K562 (cell line): Measurements from ENCODE around the gene BIVM. TPM values are rescaled to one million over a fixed set of nuclear protein-coding genes. Genes with fewer than 3 reads are reported as not detected.

Source experiments
- E2F6 ChIP-seq, 2 experiments: IDR thresholded peaks; 2 replicates each; pipeline ENCODE4 v1.6.1; 2011; ENCODE audit warnings: borderline replicate concordance in 1 of 2, control low read depth in 1 of 2, low read depth in 1 of 2, low read length in 1 of 2, mild to moderate bottlenecking in 1 of 2, mixed read lengths in 1 of 2, moderate library complexity in 1 of 2; ENCODE audit not compliant: insufficient read depth in 1 of 2, insufficient read length in 1 of 2, poor library complexity in 1 of 2, severe bottlenecking in 1 of 2; ENCODE audit errors: extremely low read depth in 1 of 2
- ETS2 ChIP-seq: IDR thresholded peaks from 2 replicates; pipeline ENCODE4 v1.6.1; 2016; ENCODE audit warnings: borderline replicate concordance, missing genetic modification characterization, mild to moderate bottlenecking, moderate library complexity, missing compliant biosample characterization; ENCODE audit not compliant: poor library complexity, severe bottlenecking
- ETV5 ChIP-seq: sonication (generic); formaldehyde crosslinking; IDR thresholded peaks from 2 replicates; pipeline ENCODE4 v1.4.0; 2020; ENCODE audit warnings: low read depth, mild to moderate bottlenecking, missing genetic modification reagents
- FOSL1 ChIP-seq: fragments of 200-800 bp; sonication (Bioruptor generic); conservative IDR thresholded peaks from 2 replicates; pipeline ENCODE4 v1.6.1; 2016; ENCODE audit warnings: missing genetic modification characterization, missing compliant biosample characterization
- FOXJ3 ChIP-seq: sonication (generic); formaldehyde crosslinking; IDR thresholded peaks from 2 replicates; pipeline ENCODE4 v1.4.0; 2020; ENCODE audit warnings: mild to moderate bottlenecking, missing genetic modification reagents
- MAFK ChIP-seq: IDR thresholded peaks from 2 replicates; pipeline ENCODE4 v1.6.1; 2011; ENCODE audit warnings: low read length, improper control_type of control experiment
- MYBL2 ChIP-seq, 2 experiments: fragments of 450-650 bp in 1 of 2; sonication (generic) in 1 of 2; formaldehyde crosslinking in 1 of 2; IDR thresholded peaks; 2 replicates each; pipeline versions ENCODE4 v1.6.1 to v1.8.1; 2017 to 2022; ENCODE audit warnings: borderline replicate concordance in 1 of 2, inconsistent platforms in 1 of 2, low read depth in 1 of 2, mild to moderate bottlenecking in 1 of 2, missing genetic modification reagents in 1 of 2, moderate library complexity in 1 of 2
- MYC ChIP-seq, 2 experiments: fragments of 250-450 bp in 1 of 2; sonication (Bioruptor Pico) in 1 of 2; IDR thresholded peaks; 2 replicates each; pipeline versions ENCODE4 v1.5.1 to v1.6.1; 2012 to 2021; ENCODE audit warnings: low read depth in 2 of 2, borderline replicate concordance in 1 of 2, improper control_type of control experiment in 1 of 2, low read length in 1 of 2, mild to moderate bottlenecking in 1 of 2, moderate library complexity in 1 of 2
- PTRF ChIP-seq: fragments of 450-650 bp; IDR thresholded peaks from 2 replicates; pipeline ENCODE4 v1.6.1; 2016; ENCODE audit warnings: mild to moderate bottlenecking, missing genetic modification characterization, missing compliant biosample characterization
- RHOXF2B ChIP-seq: fragments of 250-450 bp; sonication (Bioruptor Pico); conservative IDR thresholded peaks from 2 replicates; pipeline ENCODE4 v1.5.1; 2021
- SLC30A9 ChIP-seq: fragments of 250-450 bp; sonication (Bioruptor Pico); IDR thresholded peaks from 2 replicates; pipeline ENCODE4 v1.8.0; 2022; ENCODE audit warnings: mild to moderate bottlenecking, moderate library complexity
- SMC3 ChIP-seq: conservative IDR thresholded peaks from 2 replicates; pipeline ENCODE4 v1.6.1; 2011; ENCODE audit warnings: low read depth, low read length, improper control_type of control experiment; ENCODE audit not compliant: insufficient read depth
- STAT5A ChIP-seq: IDR thresholded peaks from 2 replicates; pipeline ENCODE4 v1.6.1; 2012; ENCODE audit warnings: low read length, inconsistent platforms, borderline replicate concordance
- TOE1 ChIP-seq, 2 experiments: fragments of 450-650 bp in 1 of 2; sonication (generic) in 1 of 2; formaldehyde crosslinking in 1 of 2; IDR thresholded peaks; 2 replicates each; pipeline versions ENCODE4 v1.7.1 to v1.8.0; 2016 to 2022; ENCODE audit warnings: borderline replicate concordance in 2 of 2, mild to moderate bottlenecking in 2 of 2, antibody characterized with exemption in 1 of 2, inconsistent platforms in 1 of 2, low read depth in 1 of 2, missing genetic modification reagents in 1 of 2, moderate library complexity in 1 of 2
- UBTF ChIP-seq, 2 experiments: IDR thresholded peaks; 2 replicates each; pipeline ENCODE4 v1.6.1; 2012; ENCODE audit warnings: improper control_type of control experiment in 2 of 2, low read depth in 2 of 2, low read length in 2 of 2, borderline replicate concordance in 1 of 2
- XRCC5 ChIP-seq: fragments of 200-400 bp; formaldehyde crosslinking; IDR thresholded peaks from 2 replicates; pipeline ENCODE4 v1.6.1; 2017; ENCODE audit warnings: low read depth, mild to moderate bottlenecking, low read length
- ZNF3 ChIP-seq: fragments of 250-450 bp; sonication (Bioruptor Pico); IDR thresholded peaks from 2 replicates; pipeline ENCODE4 v1.5.0; 2021; ENCODE audit warnings: mild to moderate bottlenecking, moderate library complexity
- ZNF695 ChIP-seq: fragments of 450-650 bp; formaldehyde crosslinking; IDR thresholded peaks from 2 replicates; pipeline ENCODE4 v1.4.0; 2020; ENCODE audit warnings: mild to moderate bottlenecking, moderate library complexity
- polyA plus RNA-seq, 8 experiments: library from polyadenylated mRNA; depleted of rRNA in 4 of 8; stranded (reverse) in 5 of 8; unstranded in 3 of 8; fragments of >200 nt; fragmentation: Nextera tagmentation in 2 of 8; fragmentation: Illumina TruSeq in 1 of 8; extraction: Ambion mirVana in 2 of 8; extraction: Trizol in 1 of 8; gene quantifications; 2 replicates each; pipeline versions ENCODE4 v1.2.1 to v1.2.3, GENCODE V29; 2011 to 2014; ENCODE audit warnings: inconsistent platforms in 1 of 8, missing spikeins in 1 of 8
- total RNA-seq, 7 experiments: library from RNA; depleted of rRNA in 6 of 7; stranded (reverse); fragments of >200 nt in 6 of 7; fragmentation: Illumina TruSeq in 2 of 7; extraction: Trizol in 2 of 7; gene quantifications; 2 replicates each; pipeline versions ENCODE4 v1.2.1 to v1.2.3, GENCODE V29; 2011 to 2021; ENCODE audit warnings: low replicate concordance in 1 of 7
- TF ChIP-seq, protein P1 (sequence below), 2 experiments: fragments of 450-650 bp; IDR thresholded peaks; 2 replicates each; pipeline ENCODE4 v1.6.1; 2016
- TF ChIP-seq, protein P2 (sequence below): fragments of 450-650 bp; IDR thresholded peaks from 2 replicates; pipeline ENCODE4 v1.6.1; 2017; ENCODE audit warnings: mild to moderate bottlenecking, moderate library complexity

Gene BIVM
- total and polyA plus RNA-seq, 9 of the 15 experiments (the other 6 are each of a cell fraction or from before 2014, with no cell fraction given) = 3.6 to 23.1 (median 16.8) TPM

DNA sequence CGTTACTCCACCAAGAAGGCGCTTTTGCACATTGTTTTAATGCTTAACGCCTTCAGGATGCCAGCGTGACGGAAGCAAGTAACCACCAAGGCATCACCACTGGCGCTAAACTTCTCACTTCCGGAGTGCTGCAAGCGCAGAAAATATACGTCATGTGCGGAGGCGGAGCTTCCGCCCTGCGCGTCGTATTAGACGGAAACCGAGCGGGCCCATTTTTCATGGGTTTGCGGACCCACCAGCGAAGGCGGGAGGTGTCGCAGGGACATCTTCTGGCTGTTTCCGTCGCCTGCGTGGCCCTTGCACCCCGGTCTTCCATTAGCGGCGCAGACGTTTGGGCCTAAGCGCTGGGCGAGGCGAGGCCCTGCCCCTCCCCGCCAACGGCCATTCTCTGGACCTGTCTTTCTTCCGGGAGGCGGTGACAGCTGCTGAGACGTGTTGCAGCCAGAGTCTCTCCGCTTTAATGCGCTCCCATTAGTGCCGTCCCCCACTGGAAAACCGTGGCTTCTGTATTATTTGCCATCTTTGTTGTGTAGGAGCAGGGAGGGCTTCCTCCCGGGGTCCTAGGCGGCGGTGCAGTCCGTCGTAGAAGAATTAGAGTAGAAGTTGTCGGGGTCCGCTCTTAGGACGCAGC, 46.8 kb downstream of the BIVM start, which contains the start of gene ERCC5 (continued):
- TF ChIP-seq ETS2 (tag) (no peak), E2F6 (IDR thresholded peaks at IDR 0.05; ENCODE audit: borderline replicate concordance in 1 of 2, extremely low read depth in 1 of 2, insufficient read depth in 1 of 2, insufficient read length in 1 of 2, low read depth in 1 of 2, low read length in 1 of 2, poor library complexity in 1 of 2, severe bottlenecking in 1 of 2) (peak; percentile 69 to 75), ZNF3 (CRISPR knock-in tag) (no peak), MYBL2 (IDR thresholded peaks at IDR 0.05; ENCODE audit: low read depth) (no peak), MYBL2 (CRISPR knock-in tag; IDR thresholded peaks at IDR 0.05; ENCODE audit: borderline replicate concordance) (no peak), ETV5 (peak; percentile 95), RHOXF2B (CRISPR knock-in tag) (no peak), UBTF (IDR thresholded peaks at IDR 0.05; ENCODE audit: borderline replicate concordance in 1 of 2, low read depth in 2 of 2, low read length in 2 of 2) (peak in 1 of 2 experiments; percentile 74; a peak in 1 of 4 replicates), MAFK (no peak), SMC3 (no peak), FOXJ3 (CRISPR knock-in tag) (no peak), ZNF695 (CRISPR knock-in tag) (no peak), TOE1 (IDR thresholded peaks at IDR 0.05; ENCODE audit: borderline replicate concordance) (peak; percentile 88), TOE1 (CRISPR knock-in tag; IDR thresholded peaks at IDR 0.05; ENCODE audit: borderline replicate concordance, low read depth) (no peak), SLC30A9 (CRISPR knock-in tag) (no peak), MYC (IDR thresholded peaks at IDR 0.05; ENCODE audit: low read depth, low read length) (peak; percentile 75), MYC (CRISPR knock-in tag; IDR thresholded peaks at IDR 0.05; ENCODE audit: borderline replicate concordance, low read depth) (no peak), STAT5A (no peak), XRCC5 (no peak), FOSL1 (tag) (no peak), PTRF (no peak)
- TF ChIP-seq, protein P1, sequence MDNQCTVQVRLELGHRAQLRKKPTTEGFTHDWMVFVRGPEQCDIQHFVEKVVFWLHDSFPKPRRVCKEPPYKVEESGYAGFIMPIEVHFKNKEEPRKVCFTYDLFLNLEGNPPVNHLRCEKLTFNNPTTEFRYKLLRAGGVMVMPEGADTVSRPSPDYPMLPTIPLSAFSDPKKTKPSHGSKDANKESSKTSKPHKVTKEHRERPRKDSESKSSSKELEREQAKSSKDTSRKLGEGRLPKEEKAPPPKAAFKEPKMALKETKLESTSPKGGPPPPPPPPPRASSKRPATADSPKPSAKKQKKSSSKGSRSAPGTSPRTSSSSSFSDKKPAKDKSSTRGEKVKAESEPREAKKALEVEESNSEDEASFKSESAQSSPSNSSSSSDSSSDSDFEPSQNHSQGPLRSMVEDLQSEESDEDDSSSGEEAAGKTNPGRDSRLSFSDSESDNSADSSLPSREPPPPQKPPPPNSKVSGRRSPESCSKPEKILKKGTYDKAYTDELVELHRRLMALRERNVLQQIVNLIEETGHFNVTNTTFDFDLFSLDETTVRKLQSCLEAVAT (IDR thresholded peaks at IDR 0.05) = no peak
- TF ChIP-seq, protein P2, sequence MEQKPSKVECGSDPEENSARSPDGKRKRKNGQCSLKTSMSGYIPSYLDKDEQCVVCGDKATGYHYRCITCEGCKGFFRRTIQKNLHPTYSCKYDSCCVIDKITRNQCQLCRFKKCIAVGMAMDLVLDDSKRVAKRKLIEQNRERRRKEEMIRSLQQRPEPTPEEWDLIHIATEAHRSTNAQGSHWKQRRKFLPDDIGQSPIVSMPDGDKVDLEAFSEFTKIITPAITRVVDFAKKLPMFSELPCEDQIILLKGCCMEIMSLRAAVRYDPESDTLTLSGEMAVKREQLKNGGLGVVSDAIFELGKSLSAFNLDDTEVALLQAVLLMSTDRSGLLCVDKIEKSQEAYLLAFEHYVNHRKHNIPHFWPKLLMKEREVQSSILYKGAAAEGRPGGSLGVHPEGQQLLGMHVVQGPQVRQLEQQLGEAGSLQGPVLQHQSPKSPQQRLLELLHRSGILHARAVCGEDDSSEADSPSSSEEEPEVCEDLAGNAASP = no peak
